Suppressor macrophage treated with lipopolysaccharide for 4 hours (primary cell): ENCODE measurements around the gene CAMTA1.

Source experiments
- DNase-seq: peaks from one replicate; pipeline ENCODE4 v3.0.0-alpha.2; 2020

Gene CAMTA1

GRCh38 chr1:7221826-7222694 lies 436.8 kb downstream of the CAMTA1 start:
- DNase-seq, result no peak

GRCh38 chr1:7222695-7223015 lies 437.4 kb downstream of the CAMTA1 start:
- DNase-seq, result no peak

- DNase-seq, result no peak
These were observed 438.3 kb downstream of the CAMTA1 start for GRCh38 chr1:7223334-7224080.

- no peak for DNase-seq
These were observed 438.9 kb downstream of the CAMTA1 start for GRCh38 chr1:7224081-7224534.

- DNase-seq, result no peak
These were observed 439.4 kb downstream of the CAMTA1 start for GRCh38 chr1:7224644-7225043.

GRCh38 chr1:7225711-7226505 lies 440.7 kb downstream of the CAMTA1 start:
- DNase-seq, result no peak

DNA sequence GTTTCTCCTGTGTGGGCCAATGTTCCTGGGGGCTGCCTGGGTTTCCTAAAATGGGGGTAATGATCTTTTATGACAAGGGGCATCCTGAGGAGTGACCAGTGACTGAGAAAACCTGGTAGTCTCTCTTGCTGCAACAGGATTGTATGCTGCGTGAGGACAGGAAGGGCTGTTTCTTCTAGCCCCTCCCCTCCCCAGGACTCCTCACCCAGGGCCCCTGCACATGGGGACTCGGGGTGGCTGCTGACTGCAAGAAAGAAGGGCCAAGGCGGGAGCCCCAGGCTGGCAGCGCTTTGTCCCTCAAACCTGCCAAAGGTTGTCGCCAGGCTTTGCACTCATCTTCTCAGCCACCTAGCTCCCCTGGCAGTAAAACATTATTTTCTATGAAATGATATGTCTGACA lies 442.4 kb downstream of the CAMTA1 start:
- DNase-seq, result no peak

DNA sequence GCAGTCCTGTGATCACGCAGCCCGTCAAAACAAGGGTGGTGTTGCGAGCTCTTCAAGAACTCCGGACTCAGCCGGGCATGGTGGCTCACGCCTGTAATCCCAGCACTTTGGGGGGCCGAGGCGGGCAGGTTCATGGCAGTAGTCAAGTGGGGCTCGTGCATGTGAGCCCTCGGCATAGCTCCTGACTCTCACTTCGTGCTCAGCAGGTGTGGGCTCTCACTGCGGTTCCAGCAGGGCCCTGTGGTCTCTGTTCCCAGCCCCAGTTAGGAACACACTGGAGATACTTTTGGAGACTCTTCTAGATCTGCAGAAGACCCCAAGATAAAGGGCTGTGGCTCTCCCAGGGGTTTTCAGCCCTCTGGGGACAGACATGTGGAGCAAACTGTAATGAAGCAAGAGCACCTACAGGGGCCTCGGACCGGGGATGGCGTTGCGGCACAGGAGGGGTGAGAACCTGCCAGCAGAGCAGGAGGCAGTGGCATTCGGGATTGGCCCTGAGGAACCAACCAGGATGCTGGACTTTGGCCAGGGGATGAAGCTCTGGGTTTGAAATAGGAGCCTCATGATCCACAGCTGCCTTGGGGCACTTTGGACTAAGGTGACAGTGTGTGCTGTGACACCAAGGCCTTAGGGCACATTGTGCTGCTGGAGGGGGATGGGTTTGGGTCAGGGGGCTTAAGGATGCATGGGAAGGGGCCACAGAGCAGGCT lies 443.2 kb downstream of the CAMTA1 start:
- DNase-seq, result no peak

- no peak for DNase-seq
These were observed 443.9 kb downstream of the CAMTA1 start for GRCh38 chr1:7229186-7229585.

DNA sequence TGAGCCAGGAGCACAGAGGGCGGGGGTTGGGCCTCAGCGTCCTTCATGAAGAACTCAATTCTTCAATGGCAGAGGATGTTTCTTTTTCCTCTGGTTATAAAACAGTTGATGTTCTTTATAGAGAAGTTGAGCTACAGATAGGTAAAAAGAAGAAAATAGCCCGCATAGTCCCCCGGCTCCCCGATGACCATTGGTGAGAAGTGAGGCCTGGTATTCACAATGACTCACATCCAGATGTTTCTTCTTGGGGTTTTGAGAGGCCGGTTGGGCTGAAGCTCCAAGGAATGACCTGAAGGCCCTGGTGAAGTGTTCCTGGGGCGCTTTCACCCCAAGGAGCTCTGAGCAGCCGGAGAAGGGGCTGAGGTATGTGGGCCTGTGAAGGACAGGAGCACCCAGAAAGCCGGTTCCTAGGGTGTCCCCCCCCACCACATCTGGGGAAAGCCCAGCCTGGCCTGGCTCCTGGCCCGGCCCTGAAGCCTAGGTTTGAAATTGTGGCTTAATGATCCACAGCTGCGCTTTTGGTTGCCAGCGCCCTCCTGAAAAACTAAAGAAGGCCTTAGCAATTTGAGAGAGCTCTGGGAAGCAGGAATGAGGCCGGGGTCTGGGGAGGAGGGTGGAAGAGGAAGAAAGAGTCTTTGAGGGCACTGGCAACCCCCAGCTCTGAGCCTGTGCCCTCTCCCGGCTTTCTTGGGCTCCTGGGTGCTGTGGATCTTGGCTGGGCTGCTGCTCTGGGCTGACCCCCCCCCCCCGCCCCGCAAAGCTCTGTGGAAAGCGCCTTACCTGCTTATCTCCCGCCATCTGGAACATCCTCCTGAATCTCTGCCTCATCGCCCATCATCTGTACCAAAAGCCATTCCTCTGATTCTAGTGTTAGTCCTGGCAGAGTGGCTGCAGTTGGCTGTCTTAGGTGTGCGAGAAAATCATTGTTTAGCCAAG lies 444.7 kb downstream of the CAMTA1 start:
- DNase-seq, result no peak

DNA sequence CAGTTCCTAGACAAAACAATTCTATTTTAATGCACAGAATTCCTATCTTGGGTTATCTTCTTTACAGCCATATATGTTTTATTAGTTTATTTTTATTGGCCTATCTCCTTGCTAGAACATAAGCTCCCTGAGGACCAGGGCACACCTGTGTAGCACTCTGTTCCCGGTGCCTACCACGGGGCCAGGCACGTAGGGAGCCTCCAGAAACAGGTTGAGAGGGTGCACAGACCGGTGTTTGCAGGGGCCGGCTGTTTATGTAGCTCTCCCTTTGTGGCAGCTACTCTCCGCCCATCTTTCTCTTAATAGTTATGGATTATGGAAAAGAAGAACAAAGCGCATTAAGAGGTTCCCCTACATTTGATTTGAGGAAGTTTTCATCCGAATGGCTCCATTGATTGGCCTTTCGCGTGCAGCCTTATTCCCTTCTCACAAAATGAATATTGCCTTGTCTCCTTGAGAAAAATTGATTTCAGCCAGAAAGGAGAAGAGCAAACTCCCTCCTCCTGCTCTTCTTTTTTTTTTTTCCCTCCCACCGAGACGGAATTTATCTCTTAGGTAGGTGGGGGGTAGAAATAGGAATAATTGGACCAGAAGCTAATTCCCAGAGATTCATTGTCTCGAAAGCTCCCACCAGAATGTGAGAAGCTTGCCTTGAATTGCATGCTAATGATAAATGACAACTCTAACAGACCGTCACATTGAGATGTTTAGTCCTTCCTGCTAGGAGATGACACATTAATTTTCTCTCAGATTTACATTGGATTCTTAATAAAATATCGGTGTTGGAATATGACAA lies 447.4 kb downstream of the CAMTA1 start:
- no peak for DNase-seq

- no peak for DNase-seq
These were observed 447.9 kb downstream of the CAMTA1 start for GRCh38 chr1:7233237-7233540.

- no peak for DNase-seq
These were observed 448.6 kb downstream of the CAMTA1 start for GRCh38 chr1:7233646-7234470.

- DNase-seq, result no peak
These were observed 449.2 kb downstream of the CAMTA1 start for GRCh38 chr1:7234471-7234755.

DNA sequence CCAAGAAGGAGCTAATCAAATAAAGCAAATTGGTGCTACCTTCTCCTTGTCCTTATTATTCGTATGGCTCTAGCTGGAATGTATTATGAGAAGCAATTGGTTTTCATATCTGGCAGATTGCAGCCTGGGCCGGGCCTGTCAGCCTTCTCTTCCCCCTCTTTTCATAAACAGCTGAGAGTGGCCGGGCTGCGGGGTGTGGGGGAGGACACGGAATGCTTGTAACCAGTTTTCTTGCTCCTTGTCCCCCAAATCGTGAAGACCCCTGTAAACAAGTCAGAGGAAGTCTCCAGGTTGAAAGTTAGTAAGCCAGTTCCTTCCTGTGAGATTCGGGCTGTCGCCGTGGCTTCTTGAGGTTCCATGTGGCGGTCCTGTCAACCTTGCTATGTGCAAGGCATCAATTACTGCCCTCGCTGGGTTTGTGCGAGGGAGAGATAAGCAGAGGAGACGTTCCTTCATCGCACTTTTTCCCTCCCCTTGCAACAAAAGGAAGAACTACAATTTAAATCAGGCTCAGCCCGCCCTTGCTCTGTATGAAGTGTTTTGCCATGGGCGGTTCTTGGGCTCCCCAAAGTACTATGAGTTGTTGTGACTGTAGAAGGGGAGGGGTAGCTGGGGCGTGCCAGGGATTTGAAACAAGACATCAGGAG lies 450.7 kb downstream of the CAMTA1 start:
- DNase-seq, result no peak

GRCh38 chr1:7236844-7237515 lies 451.7 kb downstream of the CAMTA1 start:
- DNase-seq, result no peak

DNA sequence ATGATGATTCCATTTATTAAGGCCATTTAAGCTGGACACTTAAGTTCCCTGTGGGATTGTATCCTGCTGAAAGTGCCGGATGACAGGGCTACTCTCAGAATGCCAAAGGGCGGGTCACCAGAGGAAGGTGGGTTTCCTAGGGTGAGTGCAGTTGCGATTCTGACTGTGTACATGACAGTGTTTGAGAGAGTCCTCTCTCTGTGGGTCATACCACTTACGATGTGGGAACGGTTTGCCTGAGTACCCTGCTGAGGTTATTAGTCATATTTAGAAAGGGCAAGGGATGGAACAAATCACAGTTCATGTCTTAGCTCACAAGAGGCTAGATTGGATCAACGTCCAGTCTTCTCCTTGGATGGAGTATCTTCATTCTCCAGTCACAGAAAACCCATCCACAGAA lies 461.9 kb downstream of the CAMTA1 start:
- no peak for DNase-seq

DNA sequence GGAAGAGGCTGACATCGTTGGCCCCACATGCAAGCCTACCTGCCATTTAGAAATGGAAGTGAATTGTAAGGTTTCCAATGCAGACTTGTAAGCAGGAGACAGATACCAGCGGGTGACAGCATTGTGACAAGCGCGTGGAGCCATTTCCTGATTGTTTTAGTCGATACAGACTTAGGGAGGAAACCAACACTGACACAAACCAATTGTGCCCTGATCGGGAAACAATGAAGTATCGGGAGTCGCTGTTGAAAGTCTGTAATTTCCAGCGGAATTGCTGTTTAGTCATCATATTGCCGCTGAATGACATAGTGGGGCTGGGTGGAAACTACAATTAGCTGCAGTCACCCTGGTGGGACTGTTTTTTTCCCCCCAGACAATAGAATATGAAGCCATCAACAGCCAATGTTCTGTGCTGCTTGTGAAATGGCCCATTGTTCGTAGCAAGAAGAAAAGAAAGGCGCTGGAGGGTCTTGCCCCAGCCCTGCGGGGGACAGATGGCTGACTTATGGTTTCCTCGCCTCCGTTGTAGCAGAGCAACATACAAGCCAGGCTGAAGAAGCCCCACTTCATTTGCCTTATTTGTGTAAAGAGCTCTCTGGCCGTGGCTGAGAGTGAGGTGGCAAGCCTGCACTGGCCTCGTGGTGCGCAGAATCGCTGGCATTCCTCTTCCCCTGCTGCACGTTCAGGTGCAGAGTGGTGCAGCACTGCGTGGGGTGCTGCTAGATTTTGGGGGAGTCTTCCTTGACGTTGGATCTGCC lies 462.7 kb downstream of the CAMTA1 start:
- no peak for DNase-seq
